ENCODE results near the gene SHISAL2A. TPM values are rescaled to one million over a fixed set of nuclear protein-coding genes. Genes with fewer than 3 reads are reported as not detected.
A peak's percentile ranks its signal among the peaks of the same experiment; 100 is the strongest.

Gene SHISAL2A
- polyA plus RNA-seq, 1 of the 3 experiments (the other 2 are of a cell fraction) = 0.07 TPM

DNA sequence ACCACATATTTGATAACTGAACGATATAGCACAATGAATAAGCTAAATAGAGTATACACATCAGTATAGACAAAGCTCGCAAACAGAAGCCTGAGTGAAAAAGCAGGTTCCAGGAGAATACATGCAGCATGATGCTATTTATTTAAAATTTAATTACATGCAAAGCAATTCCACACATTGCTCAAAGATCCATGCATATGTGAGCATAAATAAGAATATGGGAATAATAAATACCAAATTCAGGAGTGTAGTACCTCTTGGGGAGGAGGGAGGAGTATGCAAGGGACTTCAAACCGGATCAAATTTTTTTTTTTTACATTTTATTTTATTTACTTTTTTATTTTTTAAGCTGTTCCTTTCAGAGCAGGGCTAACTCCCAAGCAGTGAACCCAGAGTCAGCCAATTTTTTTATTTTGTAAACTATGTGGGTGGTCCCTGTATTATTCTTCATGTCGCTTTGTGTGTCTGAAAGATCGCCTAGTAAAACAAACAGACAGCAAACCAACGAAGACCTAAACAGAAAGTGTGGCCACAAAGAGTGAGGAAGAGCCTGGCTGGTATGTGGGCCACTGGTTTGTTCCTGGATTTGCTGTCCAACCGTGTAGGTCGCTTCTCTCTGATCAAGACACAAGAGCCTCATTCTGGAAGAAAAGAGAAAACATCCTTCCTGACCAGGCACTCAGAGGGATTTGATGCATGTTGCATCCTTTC is 4.2 kb upstream of the SHISAL2A start (continued):
- TF ChIP-seq RCOR1 (IDR thresholded peaks at IDR 0.05; ENCODE audit: low read length) = no peak

DNA sequence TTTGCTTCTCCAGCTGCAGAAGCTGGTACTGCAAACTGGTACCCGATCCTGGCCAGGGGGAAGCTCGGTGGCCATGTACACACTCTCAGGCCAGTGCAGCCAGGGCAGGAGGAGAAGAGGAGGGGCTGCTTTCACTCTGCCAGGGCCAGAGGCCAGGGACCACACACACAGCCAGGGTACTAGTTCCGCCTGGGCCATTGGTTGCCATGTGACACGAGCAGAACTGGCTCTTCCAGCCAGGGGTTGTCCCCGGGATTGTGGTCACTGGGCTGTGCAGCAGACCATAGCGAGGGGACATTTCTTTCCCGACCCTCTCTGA is 3.7 kb upstream of the SHISAL2A start:
- Histone ChIP-seq H3K36me3 (replicated peaks in 1 of 2; ENCODE audit: control insufficient read depth in 1 of 2, insufficient read depth in 2 of 2, low read length in 1 of 2) (no peaks in the 10 kb centered on the region), H3K4me2 (no peak overlapping the region), H2AFZ (ENCODE audit: low read depth) (no peak overlapping the region), H3K4me1 (ENCODE audit: control insufficient read depth in 1 of 2, insufficient read depth in 2 of 2, low read depth in 1 of 2, low read length in 1 of 2) (peaks cover 0 to 9% of the 10 kb centered on the region in 2 experiments; a peak in 1 of 4 replicates), H3K4me3 (ENCODE audit: low read depth in 2 of 2, low read length in 1 of 2) (no peak overlapping the region), H3K79me2 (ENCODE audit: insufficient read depth) (no peaks in the 10 kb centered on the region), H3K9me2 (no peaks in the 10 kb centered on the region), H3K27me3 (ENCODE audit: insufficient read depth) (peaks cover 6% of the 10 kb centered on the region; the same call in 1 of the 2 replicates), H3K9ac (no peak overlapping the region), H3F3A (replicated peaks; ENCODE audit: insufficient read depth) (no peaks in the 10 kb centered on the region), H3K27ac (ENCODE audit: low read depth in 2 of 2, low read length in 1 of 2) (no peak overlapping the region), H4K20me1 (ENCODE audit: insufficient read depth) (no peaks in the 10 kb centered on the region), H3K9me3 (no peaks in the 10 kb centered on the region)
- POLR2A ChIA-PET = no interaction called here
- CTCF ChIA-PET = no interaction called here
- DNase-seq = peak; percentile 49
- no peak for TF ChIP-seq RCOR1 (IDR thresholded peaks at IDR 0.05; ENCODE audit: low read length)
- no peak for TF ChIP-seq SIN3A (IDR thresholded peaks at IDR 0.05; ENCODE audit: borderline replicate concordance, low read depth, low read length)
- WGBS (ENCODE audit: low lambda C conversion rate) = 73% methylated on average over 5 of the region's 7 CpGs

DNA sequence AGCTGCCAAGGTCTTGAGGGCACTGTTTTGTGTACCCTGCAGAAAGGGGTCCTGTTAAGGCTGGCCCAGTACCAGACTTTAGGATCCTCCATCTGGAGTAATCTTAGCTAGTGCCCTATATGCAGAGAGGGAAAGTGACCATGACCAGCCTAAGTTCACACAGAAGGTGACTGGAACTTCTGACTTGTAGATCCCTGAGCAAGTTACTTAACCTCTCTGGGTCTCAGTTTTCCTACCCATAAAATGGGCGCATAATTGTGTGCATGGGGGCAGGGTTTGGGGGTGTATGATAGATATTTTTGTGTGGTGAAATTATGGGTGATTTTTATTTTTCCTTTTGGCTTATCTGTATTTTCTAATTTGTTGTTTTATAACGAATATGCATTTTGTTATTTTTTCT is 3.3 kb upstream of the SHISAL2A start:
- no peak overlapping the region for H3K27ac ChIP-seq (ENCODE audit: low read depth in 2 of 2, low read length in 1 of 2)
- H3K27me3 ChIP-seq (ENCODE audit: insufficient read depth) = peaks cover 6% of the 10 kb centered on the region; the same call in 1 of the 2 replicates
- H3K79me2 ChIP-seq (ENCODE audit: insufficient read depth) = no peaks in the 10 kb centered on the region
- no peaks in the 10 kb centered on the region for H4K20me1 ChIP-seq (ENCODE audit: insufficient read depth)
- ChIA-PET CTCF (no interaction called here), POLR2A (no interaction called here)
- H3K36me3 ChIP-seq (replicated peaks in 1 of 2; ENCODE audit: control insufficient read depth in 1 of 2, insufficient read depth in 2 of 2, low read length in 1 of 2) = no peaks in the 10 kb centered on the region
- no peak overlapping the region for H3K4me2 ChIP-seq
- H3K9me3 ChIP-seq = no peaks in the 10 kb centered on the region
- no peaks in the 10 kb centered on the region for H3F3A ChIP-seq (replicated peaks; ENCODE audit: insufficient read depth)
- no peak overlapping the region for H2AFZ ChIP-seq (ENCODE audit: low read depth)
- no peak overlapping the region for H3K9ac ChIP-seq
- DNase-seq = no peak
- TF ChIP-seq, protein P1, sequence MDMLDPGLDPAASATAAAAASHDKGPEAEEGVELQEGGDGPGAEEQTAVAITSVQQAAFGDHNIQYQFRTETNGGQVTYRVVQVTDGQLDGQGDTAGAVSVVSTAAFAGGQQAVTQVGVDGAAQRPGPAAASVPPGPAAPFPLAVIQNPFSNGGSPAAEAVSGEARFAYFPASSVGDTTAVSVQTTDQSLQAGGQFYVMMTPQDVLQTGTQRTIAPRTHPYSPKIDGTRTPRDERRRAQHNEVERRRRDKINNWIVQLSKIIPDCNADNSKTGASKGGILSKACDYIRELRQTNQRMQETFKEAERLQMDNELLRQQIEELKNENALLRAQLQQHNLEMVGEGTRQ (IDR thresholded peaks at IDR 0.05; ENCODE audit: borderline replicate concordance, low read depth, low read length) = no peak
- TF ChIP-seq, protein P2, sequence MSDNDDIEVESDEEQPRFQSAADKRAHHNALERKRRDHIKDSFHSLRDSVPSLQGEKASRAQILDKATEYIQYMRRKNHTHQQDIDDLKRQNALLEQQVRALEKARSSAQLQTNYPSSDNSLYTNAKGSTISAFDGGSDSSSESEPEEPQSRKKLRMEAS (IDR thresholded peaks at IDR 0.05; ENCODE audit: low read depth) = no peak
- WGBS (ENCODE audit: low lambda C conversion rate) = 79% methylated on average over 2 of the region's 2 CpGs
- peaks cover 0 to 9% of the 10 kb centered on the region in 2 experiments; a peak in 1 of 4 replicates for H3K4me1 ChIP-seq (ENCODE audit: control insufficient read depth in 1 of 2, insufficient read depth in 2 of 2, low read depth in 1 of 2, low read length in 1 of 2)
- no peak overlapping the region for H3K4me3 ChIP-seq (ENCODE audit: low read depth in 2 of 2, low read length in 1 of 2)
- H3K9me2 ChIP-seq = no peaks in the 10 kb centered on the region

DNA sequence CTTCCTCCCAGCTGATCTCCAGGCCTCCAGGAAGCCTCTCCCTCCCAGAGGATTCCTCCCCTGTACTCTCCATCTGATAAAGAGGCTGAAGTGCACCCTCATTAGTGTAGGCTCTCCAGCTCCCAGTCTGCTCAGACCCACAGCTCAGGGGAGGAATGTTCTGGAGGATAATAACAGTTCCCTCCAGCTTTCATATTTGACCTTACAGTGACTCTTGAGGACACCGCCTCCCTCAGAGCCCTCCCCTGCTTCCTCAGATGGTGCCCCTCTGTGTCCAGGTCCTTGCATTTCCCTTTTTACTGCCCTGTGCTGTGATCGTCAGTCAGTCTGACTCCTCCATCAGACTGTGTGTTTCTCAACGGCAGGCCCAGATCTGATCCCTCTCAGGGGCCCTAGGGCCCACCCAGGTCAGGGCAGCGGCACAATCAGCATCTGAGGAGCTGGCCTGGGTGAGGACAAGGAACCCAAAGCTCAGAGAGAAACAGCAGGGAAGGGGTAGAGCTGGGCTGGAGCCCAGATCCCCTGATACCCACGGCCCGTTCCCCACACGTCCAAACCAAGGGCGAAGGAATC is 1.1 kb upstream of the SHISAL2A start:
- Histone ChIP-seq H3K9me2 (no peaks in the 10 kb centered on the region), H3K4me3 (ENCODE audit: low read depth in 2 of 2, low read length in 1 of 2) (no peak overlapping the region), H3K27me3 (ENCODE audit: insufficient read depth) (peaks cover 6% of the 10 kb centered on the region; the same call in 1 of the 2 replicates), H3K79me2 (ENCODE audit: insufficient read depth) (no peaks in the 10 kb centered on the region), H3K27ac (ENCODE audit: low read depth in 2 of 2, low read length in 1 of 2) (no peak overlapping the region), H3K9ac (no peak overlapping the region), H3K36me3 (replicated peaks in 1 of 2; ENCODE audit: control insufficient read depth in 1 of 2, insufficient read depth in 2 of 2, low read length in 1 of 2) (no peaks in the 10 kb centered on the region), H3F3A (replicated peaks; ENCODE audit: insufficient read depth) (no peaks in the 10 kb centered on the region), H3K4me1 (ENCODE audit: control insufficient read depth in 1 of 2, insufficient read depth in 2 of 2, low read depth in 1 of 2, low read length in 1 of 2) (peaks cover 0 to 9% of the 10 kb centered on the region in 2 experiments; a peak in 1 of 4 replicates), H4K20me1 (ENCODE audit: insufficient read depth) (no peaks in the 10 kb centered on the region), H3K9me3 (no peaks in the 10 kb centered on the region), H2AFZ (ENCODE audit: low read depth) (no peak overlapping the region), H3K4me2 (no peak overlapping the region)
- TF ChIP-seq POLR2AphosphoS5 (IDR thresholded peaks at IDR 0.05; ENCODE audit: low read depth, low read length) (no peak), GATA2 (CRISPR knock-in tag; IDR thresholded peaks at IDR 0.05) (no peak), TCF12 (IDR thresholded peaks at IDR 0.05) (no peak), SMC3 (IDR thresholded peaks at IDR 0.05; ENCODE audit: low read depth, low read length) (no peak)
- TF ChIP-seq, protein P2 (IDR thresholded peaks at IDR 0.05; ENCODE audit: low read depth) = no peak
- TF ChIP-seq, protein P3, sequence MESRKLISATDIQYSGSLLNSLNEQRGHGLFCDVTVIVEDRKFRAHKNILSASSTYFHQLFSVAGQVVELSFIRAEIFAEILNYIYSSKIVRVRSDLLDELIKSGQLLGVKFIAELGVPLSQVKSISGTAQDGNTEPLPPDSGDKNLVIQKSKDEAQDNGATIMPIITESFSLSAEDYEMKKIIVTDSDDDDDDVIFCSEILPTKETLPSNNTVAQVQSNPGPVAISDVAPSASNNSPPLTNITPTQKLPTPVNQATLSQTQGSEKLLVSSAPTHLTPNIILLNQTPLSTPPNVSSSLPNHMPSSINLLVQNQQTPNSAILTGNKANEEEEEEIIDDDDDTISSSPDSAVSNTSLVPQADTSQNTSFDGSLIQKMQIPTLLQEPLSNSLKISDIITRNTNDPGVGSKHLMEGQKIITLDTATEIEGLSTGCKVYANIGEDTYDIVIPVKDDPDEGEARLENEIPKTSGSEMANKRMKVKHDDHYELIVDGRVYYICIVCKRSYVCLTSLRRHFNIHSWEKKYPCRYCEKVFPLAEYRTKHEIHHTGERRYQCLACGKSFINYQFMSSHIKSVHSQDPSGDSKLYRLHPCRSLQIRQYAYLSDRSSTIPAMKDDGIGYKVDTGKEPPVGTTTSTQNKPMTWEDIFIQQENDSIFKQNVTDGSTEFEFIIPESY (IDR thresholded peaks at IDR 0.05; ENCODE audit: borderline replicate concordance, low read depth) = no peak
- ChIA-PET POLR2A (no interaction called here), CTCF (interaction anchor here (1.0 to 1.3 kb wide), 2 partner anchors 9 to 10 kb away, joined by 3 to 4 read pairs; no protein-coding TSS in a partner anchor)
- WGBS (ENCODE audit: low lambda C conversion rate) = 91% methylated on average over 6 of the region's 8 CpGs
- DNase-seq = peak; percentile 17

Measured in SK-N-SH (cell line).